MM.1S (cell line): Measurements from ENCODE around the gene LYPLA2.
A peak's percentile ranks its signal among the peaks of the same experiment; 100 is the strongest.

Experiments
- DNase-seq: peaks from one replicate; pipeline ENCODE4 v3.0.0-alpha.2; 2015
- H2AFZ ChIP-seq: fragments of 300-600 bp; sonication (generic); 2 replicates; pipeline ENCODE4 v1.6.0; 2016; ENCODE audit warnings: antibody characterized with exemption, low read length
- H3F3A ChIP-seq: fragments of 300-600 bp; sonication (generic); 2 replicates; pipeline ENCODE4 v1.6.1; 2016; ENCODE audit warnings: mild to moderate bottlenecking, antibody characterized with exemption, low read length, moderate library complexity, mixed read lengths; ENCODE audit not compliant: insufficient read depth
- H3K27ac ChIP-seq: fragments of 300-600 bp; sonication (generic); 2 replicates; pipeline ENCODE4 v1.5.1; 2016; ENCODE audit warnings: mild to moderate bottlenecking, low read length
- H3K27me3 ChIP-seq: fragments of 300-600 bp; sonication (generic); replicated peaks from 2 replicates; pipeline ENCODE4 v1.6.0; 2016; ENCODE audit warnings: low read length; ENCODE audit not compliant: insufficient read depth
- H3K36me3 ChIP-seq: fragments of 300-600 bp; sonication (generic); replicated peaks from 2 replicates; pipeline ENCODE4 v1.6.1; 2016; ENCODE audit warnings: mild to moderate bottlenecking, low read length, mixed read lengths; ENCODE audit not compliant: insufficient read depth
- H3K4me1 ChIP-seq: fragments of 300-600 bp; sonication (generic); 2 replicates; pipeline ENCODE4 v1.6.1; 2016; ENCODE audit warnings: low read length, mixed read lengths
- H3K4me2 ChIP-seq: fragments of 300-600 bp; sonication (generic); 2 replicates; pipeline ENCODE4 v1.6.0; 2016; ENCODE audit warnings: low read depth, low read length
- H3K4me3 ChIP-seq: fragments of 300-600 bp; sonication (generic); 2 replicates; pipeline ENCODE4 v1.5.1; 2016; ENCODE audit warnings: low read length, mixed read lengths
- H3K79me2 ChIP-seq: fragments of 300-600 bp; sonication (generic); 2 replicates; pipeline ENCODE4 v1.6.1; 2016; ENCODE audit warnings: mixed run types, low read length, mixed read lengths
- H3K9ac ChIP-seq: fragments of 300-600 bp; sonication (generic); 2 replicates; pipeline ENCODE4 v1.6.1; 2016; ENCODE audit warnings: low read length, mixed read lengths
- H3K9me2 ChIP-seq: fragments of 300-600 bp; sonication (generic); replicated peaks from 2 replicates; pipeline ENCODE4 v1.6.1; 2016; ENCODE audit warnings: mild to moderate bottlenecking, low read length, mixed read lengths; ENCODE audit not compliant: insufficient read depth
- H3K9me3 ChIP-seq: fragments of 300-600 bp; sonication (generic); replicated peaks from 2 replicates; pipeline ENCODE4 v1.6.1; 2016; ENCODE audit warnings: mild to moderate bottlenecking, low read length, mixed read lengths; ENCODE audit not compliant: insufficient read depth
- H4K20me1 ChIP-seq: fragments of 300-600 bp; sonication (generic); 2 replicates; pipeline ENCODE4 v1.6.1; 2016; ENCODE audit warnings: mild to moderate bottlenecking, low read length, moderate library complexity, mixed read lengths; ENCODE audit not compliant: insufficient read depth
- EZH2 ChIP-seq: fragments of 300-600 bp; sonication (generic); optimal IDR thresholded peaks from 2 replicates; pipeline ENCODE3; 2017; ENCODE audit warnings: low read depth, mild to moderate bottlenecking, antibody characterized with exemption, low read length, mixed read lengths
- EZH2phosphoT487 ChIP-seq: fragments of 300-600 bp; sonication (generic); IDR thresholded peaks from 2 replicates; pipeline ENCODE4 v1.6.1; 2018; ENCODE audit warnings: antibody characterized with exemption, low read length
- TF ChIP-seq, protein P1 (sequence below): fragments of 300-600 bp; sonication (generic); IDR thresholded peaks from 2 replicates; pipeline ENCODE4 v1.5.1; 2016; ENCODE audit warnings: antibody characterized with exemption, low read length, mixed read lengths

Gene LYPLA2

DNA sequence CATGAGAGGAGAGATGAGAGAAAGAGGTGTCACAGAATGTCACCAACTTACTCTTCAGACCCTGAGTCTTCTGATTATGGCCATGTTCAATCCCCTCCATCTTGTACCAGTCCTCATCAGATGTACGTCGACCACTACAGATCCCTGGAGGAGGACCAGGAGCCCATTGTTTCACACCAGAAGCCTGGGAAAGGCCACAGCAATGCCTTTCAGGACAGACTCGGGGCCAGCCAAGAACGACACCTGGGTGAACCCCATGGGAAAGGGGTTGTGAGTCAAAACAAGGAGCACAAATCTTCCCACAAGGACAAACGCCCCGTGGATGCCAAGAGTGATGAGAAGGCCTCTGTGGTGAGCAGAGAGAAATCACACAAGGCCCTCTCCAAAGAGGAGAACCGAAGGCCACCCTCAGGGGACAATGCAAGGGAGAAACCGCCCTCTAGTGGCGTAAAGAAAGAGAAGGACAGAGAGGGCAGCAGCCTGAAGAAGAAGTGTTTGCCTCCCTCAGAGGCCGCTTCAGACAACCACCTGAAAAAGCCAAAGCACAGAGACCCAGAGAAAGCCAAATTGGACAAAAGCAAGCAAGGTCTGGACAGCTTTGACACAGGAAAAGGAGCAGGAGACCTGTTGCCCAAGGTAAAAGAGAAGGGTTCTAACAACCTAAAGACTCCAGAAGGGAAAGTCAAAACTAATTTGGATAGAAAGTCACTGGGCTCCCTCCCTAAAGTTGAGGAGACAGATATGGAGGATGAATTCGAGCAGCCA, 39.7 kb upstream of the LYPLA2 start:
- H3K36me3 ChIP-seq, result peaks cover 20% of the 10 kb centered on the region

DNA sequence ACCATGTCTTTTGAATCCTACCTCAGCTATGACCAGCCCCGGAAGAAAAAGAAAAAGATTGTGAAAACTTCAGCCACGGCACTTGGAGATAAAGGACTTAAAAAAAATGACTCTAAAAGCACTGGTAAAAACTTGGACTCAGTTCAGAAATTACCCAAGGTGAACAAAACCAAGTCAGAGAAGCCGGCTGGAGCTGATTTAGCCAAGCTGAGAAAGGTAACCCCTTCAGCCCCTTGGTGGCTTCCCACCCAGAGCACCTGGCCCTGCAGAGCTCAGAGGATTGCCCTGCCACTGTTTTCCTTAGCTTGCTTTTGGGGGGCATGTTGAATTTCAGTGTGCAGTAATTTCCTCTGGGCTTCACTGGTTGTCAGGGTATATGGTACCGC, 39.1 kb upstream of the LYPLA2 start:
- no peaks in the 10 kb centered on the region for H3K9me2 ChIP-seq
- H4K20me1 ChIP-seq, result peaks cover 17% of the 10 kb centered on the region
- H3K9ac ChIP-seq, result no peak overlapping the region
- H3K79me2 ChIP-seq, result peaks cover 48% of the 10 kb centered on the region
- 0 out of 2 replicates have a peak, but pooled peaks cover 3% of the 10 kb centered on the region for H3F3A ChIP-seq
- no peak for DNase-seq
- no peak overlapping the region for H3K27ac ChIP-seq
- peaks cover 24% of the 10 kb centered on the region for H3K36me3 ChIP-seq
- H2AFZ ChIP-seq, result no peak overlapping the region
- no peaks in the 10 kb centered on the region for H3K4me1 ChIP-seq
- H3K4me3 ChIP-seq, result no peak overlapping the region
- no peaks in the 10 kb centered on the region for H3K27me3 ChIP-seq
- TF ChIP-seq, protein P1, sequence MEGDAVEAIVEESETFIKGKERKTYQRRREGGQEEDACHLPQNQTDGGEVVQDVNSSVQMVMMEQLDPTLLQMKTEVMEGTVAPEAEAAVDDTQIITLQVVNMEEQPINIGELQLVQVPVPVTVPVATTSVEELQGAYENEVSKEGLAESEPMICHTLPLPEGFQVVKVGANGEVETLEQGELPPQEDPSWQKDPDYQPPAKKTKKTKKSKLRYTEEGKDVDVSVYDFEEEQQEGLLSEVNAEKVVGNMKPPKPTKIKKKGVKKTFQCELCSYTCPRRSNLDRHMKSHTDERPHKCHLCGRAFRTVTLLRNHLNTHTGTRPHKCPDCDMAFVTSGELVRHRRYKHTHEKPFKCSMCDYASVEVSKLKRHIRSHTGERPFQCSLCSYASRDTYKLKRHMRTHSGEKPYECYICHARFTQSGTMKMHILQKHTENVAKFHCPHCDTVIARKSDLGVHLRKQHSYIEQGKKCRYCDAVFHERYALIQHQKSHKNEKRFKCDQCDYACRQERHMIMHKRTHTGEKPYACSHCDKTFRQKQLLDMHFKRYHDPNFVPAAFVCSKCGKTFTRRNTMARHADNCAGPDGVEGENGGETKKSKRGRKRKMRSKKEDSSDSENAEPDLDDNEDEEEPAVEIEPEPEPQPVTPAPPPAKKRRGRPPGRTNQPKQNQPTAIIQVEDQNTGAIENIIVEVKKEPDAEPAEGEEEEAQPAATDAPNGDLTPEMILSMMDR, result no peak
- TF ChIP-seq EZH2phosphoT487 (no peak), EZH2 (no peak)
- H3K4me2 ChIP-seq, result no peak overlapping the region
- H3K9me3 ChIP-seq, result no peaks in the 10 kb centered on the region

More for the DNA sequence above, 39.7 kb upstream of the LYPLA2 start:
- Histone ChIP-seq H3K79me2 (peaks cover 53% of the 10 kb centered on the region), H3F3A (0 out of 2 replicates have a peak, but pooled peaks cover 3% of the 10 kb centered on the region), H3K9me3 (no peaks in the 10 kb centered on the region), H3K27me3 (no peaks in the 10 kb centered on the region), H2AFZ (no peak overlapping the region), H4K20me1 (peaks cover 21% of the 10 kb centered on the region), H3K4me3 (no peak overlapping the region), H3K9me2 (no peaks in the 10 kb centered on the region), H3K9ac (no peak overlapping the region), H3K4me1 (no peaks in the 10 kb centered on the region), H3K4me2 (no peak overlapping the region), H3K27ac (no peak overlapping the region)
- peak; percentile 51 for DNase-seq
- TF ChIP-seq EZH2, result no peak
- TF ChIP-seq, protein P1, result peak; percentile 76
- no peak for TF ChIP-seq EZH2phosphoT487

DNA sequence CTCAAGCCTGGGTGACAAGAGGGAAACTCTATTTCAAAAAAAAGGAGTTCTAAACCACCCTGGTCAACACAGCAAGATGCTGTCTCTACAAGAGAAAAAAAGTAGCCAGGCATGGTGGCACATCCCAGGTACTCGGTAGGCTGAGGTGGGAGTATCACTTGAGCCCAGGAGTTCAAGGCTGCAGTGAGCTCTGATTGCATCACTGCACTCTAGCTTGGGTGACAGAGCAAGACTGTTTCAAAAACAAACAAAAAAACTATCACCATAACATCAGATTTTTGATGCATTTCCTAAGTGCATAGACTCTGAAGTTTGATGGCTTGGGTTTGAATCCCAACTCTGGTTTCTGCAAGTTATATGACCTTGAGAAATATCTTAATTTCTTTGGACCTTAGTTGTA, 38.0 kb upstream of the LYPLA2 start:
- Histone ChIP-seq H4K20me1 (peaks cover 6% of the 10 kb centered on the region; the same call in 1 of the 2 replicates), H3K9ac (no peak overlapping the region), H3K27ac (no peak overlapping the region), H3K27me3 (no peaks in the 10 kb centered on the region), H3K79me2 (peaks cover 37% of the 10 kb centered on the region), H3K4me2 (no peak overlapping the region), H3K36me3 (peaks cover 24% of the 10 kb centered on the region), H2AFZ (no peak overlapping the region), H3K9me3 (no peaks in the 10 kb centered on the region), H3K9me2 (no peaks in the 10 kb centered on the region), H3K4me1 (no peaks in the 10 kb centered on the region), H3F3A (0 out of 2 replicates have a peak, but pooled peaks cover 3% of the 10 kb centered on the region), H3K4me3 (no peak overlapping the region)
- TF ChIP-seq, protein P1, result no peak
- TF ChIP-seq EZH2 (no peak), EZH2phosphoT487 (no peak)
- no peak for DNase-seq
